ENCODE measurements around the gene NSUN6. TPM values are rescaled to one million over a fixed set of nuclear protein-coding genes. Genes with fewer than 3 reads are reported as not detected.

Gene NSUN6
- total and polyA plus RNA-seq, 2 experiments from 2014 or later, result 18.1 to 37.4 TPM

- no peak overlapping the region for H3K4me2 ChIP-seq
- Mint-ChIP-seq H3K27ac (no peak overlapping the region), H3K27me3 (ENCODE audit: insufficient read depth, low read depth, poor library complexity) (no peaks in the 10 kb centered on the region), H3K9me3 (no peaks in the 10 kb centered on the region), H3K4me1 (peaks cover 4% of the 10 kb centered on the region; the same call in 2 of the 3 replicates), H3K4me3 (no peak overlapping the region), H3K36me3 (ENCODE audit: low read depth) (peaks cover 12% of the 10 kb centered on the region; the same call in 2 of the 3 replicates)
- no peaks in the 10 kb centered on the region for H3K79me2 ChIP-seq (replicated peaks; ENCODE audit: insufficient read depth)
- H3F3A ChIP-seq (replicated peaks; ENCODE audit: low read depth), result no peaks in the 10 kb centered on the region
- DNase-seq (ENCODE audit: low spot score) (no peak), ATAC-seq (no peak)
- H3K4me3 ChIP-seq, result no peak overlapping the region
- no peak overlapping the region for H3K27ac ChIP-seq (ENCODE audit: low read depth)
- TF ChIP-seq ETS1 (IDR thresholded peaks at IDR 0.05) (no peak), CTCF (conservative IDR thresholded peaks at IDR 0.05; ENCODE audit: low read depth in 2 of 2) (no peak), CREB1 (CRISPR knock-in tag; IDR thresholded peaks at IDR 0.05; ENCODE audit: low read depth) (no peak), ZNF114 (CRISPR knock-in tag; IDR thresholded peaks at IDR 0.05) (no peak), NANOG (IDR thresholded peaks at IDR 0.05; ENCODE audit: borderline replicate concordance) (no peak), EZH2 (IDR thresholded peaks at IDR 0.05; ENCODE audit: low read depth, unreplicated experiment) (no peak), ZNF462 (CRISPR knock-in tag; IDR thresholded peaks at IDR 0.05) (no peak), ZNF331 (CRISPR knock-in tag; IDR thresholded peaks at IDR 0.05; ENCODE audit: low read depth) (no peak), REST (IDR thresholded peaks at IDR 0.05; ENCODE audit: unreplicated experiment) (no peak), STAT1 (IDR thresholded peaks at IDR 0.05; ENCODE audit: unreplicated experiment) (no peak), EZH2phosphoT487 (IDR thresholded peaks at IDR 0.05; ENCODE audit: unreplicated experiment) (no peak), JUNB (IDR thresholded peaks at IDR 0.05; ENCODE audit: unreplicated experiment) (no peak)
- H3K27me3 ChIP-seq (ENCODE audit: insufficient read depth), result no peaks in the 10 kb centered on the region
- H3K9me2 ChIP-seq (ENCODE audit: insufficient read depth), result no peaks in the 10 kb centered on the region
- H4K20me1 ChIP-seq (replicated peaks; ENCODE audit: insufficient read depth), result no peaks in the 10 kb centered on the region
- peaks cover 4% of the 10 kb centered on the region; the same call in 1 of the 2 replicates for H3K4me1 ChIP-seq (ENCODE audit: insufficient read depth)
- no peaks in the 10 kb centered on the region for H3K36me3 ChIP-seq (ENCODE audit: insufficient read depth)
- H2AFZ ChIP-seq, result no peak overlapping the region
These were observed 30.0 kb upstream of the NSUN6 start for GRCh38 chr10:18681366-18681765.
